H9 (cell line): ENCODE results near the gene DDX11. TPM values are rescaled to one million over a fixed set of nuclear protein-coding genes. Genes with fewer than 3 reads are reported as not detected.

Experiments used
- DNase-seq: peaks from one replicate; pipeline ENCODE4 v3.0.0-alpha.2; 2017
- H2AFZ ChIP-seq: one replicate; pipeline ENCODE4 v1.6.1; 2013; ENCODE audit warnings: mild to moderate bottlenecking, low read length, control low read depth, moderate library complexity
- H2AK5ac ChIP-seq: 2 replicates; pipeline ENCODE4 v1.6.1; 2013; ENCODE audit warnings: low read length, control low read depth, mixed read lengths; ENCODE audit not compliant: insufficient read length
- H2BK120ac ChIP-seq: one replicate; pipeline ENCODE4 v1.6.1; 2013; ENCODE audit warnings: low read depth, mild to moderate bottlenecking, low read length, control low read depth, inconsistent platforms; ENCODE audit not compliant: poor library complexity, severe bottlenecking
- H2BK12ac ChIP-seq: 2 replicates; pipeline ENCODE4 v1.6.1; 2013; ENCODE audit warnings: low read length, control low read depth, mixed read lengths, low read depth; ENCODE audit not compliant: insufficient read length
- H2BK15ac ChIP-seq: 2 replicates; pipeline ENCODE4 v1.6.1; 2013; ENCODE audit warnings: low read depth, low read length, control low read depth
- H2BK20ac ChIP-seq: one replicate; pipeline ENCODE4 v1.6.1; 2013; ENCODE audit warnings: low read depth, mild to moderate bottlenecking, low read length, control low read depth, inconsistent platforms; ENCODE audit not compliant: poor library complexity, severe bottlenecking
- H2BK5ac ChIP-seq: 2 replicates; pipeline ENCODE4 v1.6.1; 2013; ENCODE audit warnings: low read length, control low read depth, mixed read lengths; ENCODE audit not compliant: insufficient read length
- H3K14ac ChIP-seq: 2 replicates; pipeline ENCODE4 v1.6.1; 2013; ENCODE audit warnings: low read length, control low read depth; ENCODE audit not compliant: insufficient read depth
- H3K18ac ChIP-seq: 2 replicates; pipeline ENCODE4 v1.6.1; 2013; ENCODE audit warnings: low read depth, mild to moderate bottlenecking, mixed read lengths, low read length, control low read depth; ENCODE audit not compliant: insufficient read length
- H3K23ac ChIP-seq: 2 replicates; pipeline ENCODE4 v1.6.1; 2013; ENCODE audit warnings: low read length, control low read depth, mixed read lengths, low read depth; ENCODE audit not compliant: insufficient read length
- H3K23me2 ChIP-seq: 2 replicates; pipeline ENCODE4 v1.6.1; 2013; ENCODE audit warnings: low read depth, mild to moderate bottlenecking, mixed read lengths, low read length, control low read depth; ENCODE audit not compliant: insufficient read length, poor library complexity, severe bottlenecking
- H3K27ac ChIP-seq: 2 replicates; pipeline ENCODE4 v1.5.1; 2013; ENCODE audit warnings: low read length, control low read depth, mixed read lengths, low read depth; ENCODE audit not compliant: insufficient read length
- H3K27me3 ChIP-seq: 2 replicates; pipeline ENCODE4 v1.6.1; 2013; ENCODE audit warnings: low read length, control low read depth, inconsistent platforms; ENCODE audit not compliant: insufficient read depth
- H3K4ac ChIP-seq: 2 replicates; pipeline ENCODE4 v1.6.1; 2013; ENCODE audit warnings: low read depth, mild to moderate bottlenecking, control low read depth, inconsistent platforms, low read length, moderate library complexity
- H3K4me1 ChIP-seq: 2 replicates; pipeline ENCODE4 v1.6.1; 2013; ENCODE audit warnings: low read length, control low read depth, inconsistent platforms; ENCODE audit not compliant: insufficient read depth
- H3K4me2 ChIP-seq: 2 replicates; pipeline ENCODE4 v1.6.1; 2013; ENCODE audit warnings: low read length, control low read depth, mixed read lengths; ENCODE audit not compliant: insufficient read length, insufficient read depth
- H3K56ac ChIP-seq: 2 replicates; pipeline ENCODE4 v1.6.1; 2013; ENCODE audit warnings: low read depth, mild to moderate bottlenecking, mixed read lengths, low read length, control low read depth; ENCODE audit not compliant: insufficient read length
- H3K79me1 ChIP-seq: 2 replicates; pipeline ENCODE4 v1.6.1; 2013; ENCODE audit warnings: low read depth, mild to moderate bottlenecking, moderate library complexity, low read length, control low read depth, inconsistent platforms; ENCODE audit not compliant: insufficient read depth, poor library complexity, severe bottlenecking
- H3K79me2 ChIP-seq: 2 replicates; pipeline ENCODE4 v1.6.1; 2013; ENCODE audit warnings: low read length, control low read depth, inconsistent platforms; ENCODE audit not compliant: insufficient read depth
- H3K9ac ChIP-seq: 2 replicates; pipeline ENCODE4 v1.6.1; 2013; ENCODE audit warnings: low read length, control low read depth, mixed read lengths; ENCODE audit not compliant: insufficient read length; ENCODE audit errors: extremely low read depth
- H3K9me3 ChIP-seq: one replicate; pipeline ENCODE4 v1.6.1; 2013; ENCODE audit warnings: low read depth, low read length, inconsistent platforms; ENCODE audit not compliant: control insufficient read depth
- H3T11ph ChIP-seq: one replicate; pipeline ENCODE4 v1.6.1; 2013; ENCODE audit warnings: mild to moderate bottlenecking, low read length, control low read depth, inconsistent platforms
- H4K20me1 ChIP-seq: one replicate; pipeline ENCODE4 v1.6.1; 2013; ENCODE audit not compliant: control insufficient read depth, insufficient read length, insufficient read depth
- H4K5ac ChIP-seq: 2 replicates; pipeline ENCODE4 v1.6.1; 2013; ENCODE audit warnings: low read depth, mild to moderate bottlenecking, mixed read lengths, low read length, control low read depth; ENCODE audit not compliant: insufficient read length
- H4K8ac ChIP-seq: replicated peaks from 2 replicates; pipeline ENCODE4 v1.6.1; 2013; ENCODE audit warnings: low read length, control low read depth, mixed read lengths, low read depth; ENCODE audit not compliant: insufficient read length
- H4K91ac ChIP-seq: 2 replicates; pipeline ENCODE4 v1.6.1; 2013; ENCODE audit warnings: low read depth, mild to moderate bottlenecking, moderate library complexity, mixed read lengths, low read length, control low read depth; ENCODE audit not compliant: insufficient read length
- H3K27ac Mint-ChIP-seq, 3 experiments: 2 replicates in 2 of 3; 3 replicates in 1 of 3; pipeline ENCODE4 v1.8.0; 2020 to 2021; ENCODE audit warnings: mixed read lengths in 3 of 3, mild to moderate bottlenecking in 1 of 3, moderate library complexity in 1 of 3
- H3K27me3 Mint-ChIP-seq: 2 replicates; pipeline ENCODE4 v1.8.0; 2021; ENCODE audit warnings: low read depth, mild to moderate bottlenecking, moderate library complexity, mixed read lengths
- H3K36me3 Mint-ChIP-seq, 3 experiments: 2 replicates in 2 of 3; 3 replicates in 1 of 3; pipeline ENCODE4 v1.8.0; 2020 to 2021; ENCODE audit warnings: low read depth in 3 of 3, mixed read lengths in 3 of 3; ENCODE audit not compliant: insufficient read depth in 1 of 3
- H3K4me1 Mint-ChIP-seq, 2 experiments: 2 replicates each; pipeline ENCODE4 v1.8.0; 2020; ENCODE audit warnings: mixed read lengths in 2 of 2
- H3K4me3 Mint-ChIP-seq, 2 experiments: 2 replicates in 1 of 2; 3 replicates in 1 of 2; pipeline ENCODE4 v1.8.0; 2020 to 2021; ENCODE audit warnings: mild to moderate bottlenecking in 2 of 2, mixed read lengths in 2 of 2, moderate library complexity in 1 of 2
- H3K9me3 Mint-ChIP-seq, 2 experiments: 2 replicates in 1 of 2; 3 replicates in 1 of 2; pipeline ENCODE4 v1.8.0; 2020; ENCODE audit warnings: mild to moderate bottlenecking in 2 of 2, mixed read lengths in 2 of 2, moderate library complexity in 1 of 2
- WGBS: extraction: QIAGEN DNeasy Blood & Tissue Kit; methylation state at CpG from one replicate; pipeline ENCODE4 v1.1.7; 2013; ENCODE audit warnings: missing lambda C conversion rate, low lambda C conversion rate, mixed read lengths; ENCODE audit not compliant: insufficient read length; ENCODE audit errors: extremely low coverage; 5-methylcytosine and 5-hydroxymethylcytosine counted together
- total RNA-seq: library from RNA; stranded (reverse); gene quantifications from 2 replicates; pipeline ENCODE4 v1.2.1, GENCODE V29; 2021
- TF ChIP-seq, protein P1 (sequence below): fragments of 200-600 bp; sonication (generic); conservative IDR thresholded peaks from 3 replicates; pipeline ENCODE4 v1.8.0; 2021; ENCODE audit warnings: antibody characterized with exemption, mild to moderate bottlenecking

DDX11 gene
- total RNA-seq, 1 experiment from 2014 or later: 183 TPM

DNA sequence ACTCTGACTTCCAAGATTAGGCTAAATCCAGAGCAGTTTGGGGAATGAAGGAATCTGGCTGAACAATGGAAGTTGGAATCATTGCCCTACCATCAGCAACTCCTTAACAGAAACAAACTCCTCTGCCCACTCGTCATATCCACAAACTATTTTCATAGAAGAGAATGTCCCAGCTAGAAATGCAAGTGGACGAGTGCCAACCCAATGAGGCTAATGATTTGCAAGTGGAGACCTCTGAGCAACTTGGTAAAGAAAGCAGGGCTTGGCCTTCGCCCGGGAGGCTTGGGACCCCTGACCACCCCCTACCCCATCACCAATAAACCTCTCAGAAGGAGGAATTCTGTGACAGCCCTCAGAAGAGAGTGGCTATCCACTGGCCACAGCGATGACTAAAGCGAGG lies 40.0 kb upstream of the DDX11 start:
- Histone ChIP-seq H3K14ac (no peak overlapping the region), H3T11ph (no peak overlapping the region), H4K91ac (no peak overlapping the region), H3K79me2 (no peaks in the 10 kb centered on the region), H3K56ac (no peak overlapping the region), H2BK120ac (no peak overlapping the region), H4K5ac (no peak overlapping the region), H3K79me1 (no peaks in the 10 kb centered on the region), H3K23ac (no peak overlapping the region), H4K8ac (no peak overlapping the region), H2BK20ac (no peak overlapping the region), H3K18ac (no peak overlapping the region), H3K4me1 (no peaks in the 10 kb centered on the region), H3K27ac (no peak overlapping the region), H2BK12ac (no peak overlapping the region), H3K4ac (no peak overlapping the region), H2BK5ac (no peak overlapping the region), H3K9me3 (no peaks in the 10 kb centered on the region), H3K9ac (no peak overlapping the region), H4K20me1 (no peaks in the 10 kb centered on the region), H3K23me2 (no peaks in the 10 kb centered on the region), H2BK15ac (no peak overlapping the region), H2AK5ac (no peak overlapping the region), H2AFZ (no peak overlapping the region), H3K27me3 (no peaks in the 10 kb centered on the region), H3K4me2 (no peak overlapping the region)
- H3K4me3 Mint-ChIP-seq: no peak overlapping the region
- H3K27me3 Mint-ChIP-seq: peaks cover 3% of the 10 kb centered on the region
- WGBS: no CpG with 5 or more reads among the region's 6 CpGs
- peaks cover 4 to 6% of the 10 kb centered on the region in 2 experiments; a peak in 2 of 4 replicates for H3K4me1 Mint-ChIP-seq
- TF ChIP-seq, protein P1, sequence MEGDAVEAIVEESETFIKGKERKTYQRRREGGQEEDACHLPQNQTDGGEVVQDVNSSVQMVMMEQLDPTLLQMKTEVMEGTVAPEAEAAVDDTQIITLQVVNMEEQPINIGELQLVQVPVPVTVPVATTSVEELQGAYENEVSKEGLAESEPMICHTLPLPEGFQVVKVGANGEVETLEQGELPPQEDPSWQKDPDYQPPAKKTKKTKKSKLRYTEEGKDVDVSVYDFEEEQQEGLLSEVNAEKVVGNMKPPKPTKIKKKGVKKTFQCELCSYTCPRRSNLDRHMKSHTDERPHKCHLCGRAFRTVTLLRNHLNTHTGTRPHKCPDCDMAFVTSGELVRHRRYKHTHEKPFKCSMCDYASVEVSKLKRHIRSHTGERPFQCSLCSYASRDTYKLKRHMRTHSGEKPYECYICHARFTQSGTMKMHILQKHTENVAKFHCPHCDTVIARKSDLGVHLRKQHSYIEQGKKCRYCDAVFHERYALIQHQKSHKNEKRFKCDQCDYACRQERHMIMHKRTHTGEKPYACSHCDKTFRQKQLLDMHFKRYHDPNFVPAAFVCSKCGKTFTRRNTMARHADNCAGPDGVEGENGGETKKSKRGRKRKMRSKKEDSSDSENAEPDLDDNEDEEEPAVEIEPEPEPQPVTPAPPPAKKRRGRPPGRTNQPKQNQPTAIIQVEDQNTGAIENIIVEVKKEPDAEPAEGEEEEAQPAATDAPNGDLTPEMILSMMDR: no peak
- H3K36me3 Mint-ChIP-seq: no peaks in the 10 kb centered on the region
- H3K27ac Mint-ChIP-seq: no peak overlapping the region
- no peak for DNase-seq
- no peaks in the 10 kb centered on the region for H3K9me3 Mint-ChIP-seq
